Activated T-cell treated with anti-CD3 and anti-CD28 coated beads, Interleukin-2, amount 50 U/mL, for 72 hours (primary cell): ENCODE data around the gene ZMAT5. TPM values are rescaled to one million over a fixed set of nuclear protein-coding genes. Genes with fewer than 3 reads are reported as not detected.

Experiments
- ATAC-seq, 2 donors: fragments of 150-1000 bp; cut with Tn5 transposase; replicated peaks in 1 of 2; 2 replicates each; pipeline ENCODE4 v1.10.0; 2021; ENCODE audit warnings: moderate library complexity in 2 of 2, mild to moderate bottlenecking in 1 of 2
- DNase-seq, 2 donors: peaks; one replicate each; pipeline ENCODE4 v3.0.0; 2021 to 2022; ENCODE audit warnings: mixed read lengths in 1 of 2
- H3K27ac Mint-ChIP-seq: one replicate; pipeline ENCODE4 v1.8.0; 2022; ENCODE audit warnings: mild to moderate bottlenecking, moderate library complexity, mixed read lengths
- H3K27me3 Mint-ChIP-seq: one replicate; pipeline ENCODE4 v1.8.0; 2022; ENCODE audit warnings: low read depth, mixed read lengths
- H3K36me3 Mint-ChIP-seq, 2 donors: one replicate each; pipeline ENCODE4 v1.8.0; 2022; ENCODE audit warnings: mixed read lengths in 2 of 2, mild to moderate bottlenecking in 1 of 2; ENCODE audit not compliant: insufficient read depth in 2 of 2
- H3K4me1 Mint-ChIP-seq: one replicate; pipeline ENCODE4 v1.8.0; 2022; ENCODE audit warnings: low read depth, mixed read lengths
- H3K4me3 Mint-ChIP-seq, 2 donors: one replicate each; pipeline ENCODE4 v1.8.0; 2022; ENCODE audit warnings: mild to moderate bottlenecking in 2 of 2, mixed read lengths in 2 of 2, moderate library complexity in 2 of 2
- H3K9me3 Mint-ChIP-seq, 2 donors: one replicate each; pipeline ENCODE4 v1.8.0; 2022; ENCODE audit warnings: mixed read lengths in 2 of 2
- total RNA-seq, 2 donors: library from RNA; stranded (reverse); gene quantifications; one replicate each; pipeline ENCODE4 v1.2.3, GENCODE V29; 2022

Gene ZMAT5
- total RNA-seq, 2 donors from 2014 or later, result 29.1 to 34.4 TPM

GRCh38 chr22:29727131-29727523 lies 39.7 kb downstream of the ZMAT5 start:
- H3K27me3 Mint-ChIP-seq, result peaks cover 5% of the 10 kb centered on the region
- H3K4me1 Mint-ChIP-seq, result no peaks in the 10 kb centered on the region
- ATAC-seq (peak; percentile 30 to 32), DNase-seq (peak; percentile 29 to 40)
- H3K9me3 Mint-ChIP-seq, result no peaks in the 10 kb centered on the region
- H3K4me3 Mint-ChIP-seq, result no peak overlapping the region
- H3K36me3 Mint-ChIP-seq, result no peaks in the 10 kb centered on the region
- H3K27ac Mint-ChIP-seq, result no peak overlapping the region

GRCh38 chr22:29726512-29727130 lies 40.2 kb downstream of the ZMAT5 start:
- DNase-seq, result no peak
- H3K27ac Mint-ChIP-seq, result no peak overlapping the region
- H3K4me1 Mint-ChIP-seq, result no peaks in the 10 kb centered on the region
- no peaks in the 10 kb centered on the region for H3K9me3 Mint-ChIP-seq
- no peaks in the 10 kb centered on the region for H3K36me3 Mint-ChIP-seq
- ATAC-seq, result no peak
- peaks cover 5% of the 10 kb centered on the region for H3K27me3 Mint-ChIP-seq
- no peak overlapping the region for H3K4me3 Mint-ChIP-seq

- DNase-seq, result no peak
- Mint-ChIP-seq H3K36me3 (no peaks in the 10 kb centered on the region), H3K27ac (no peak overlapping the region), H3K9me3 (no peaks in the 10 kb centered on the region), H3K4me3 (no peak overlapping the region), H3K27me3 (peaks cover 5% of the 10 kb centered on the region), H3K4me1 (no peaks in the 10 kb centered on the region)
- ATAC-seq, result no peak
Measured at GRCh38 chr22:29726106-29726505, 40.7 kb downstream of the ZMAT5 start.

DNA sequence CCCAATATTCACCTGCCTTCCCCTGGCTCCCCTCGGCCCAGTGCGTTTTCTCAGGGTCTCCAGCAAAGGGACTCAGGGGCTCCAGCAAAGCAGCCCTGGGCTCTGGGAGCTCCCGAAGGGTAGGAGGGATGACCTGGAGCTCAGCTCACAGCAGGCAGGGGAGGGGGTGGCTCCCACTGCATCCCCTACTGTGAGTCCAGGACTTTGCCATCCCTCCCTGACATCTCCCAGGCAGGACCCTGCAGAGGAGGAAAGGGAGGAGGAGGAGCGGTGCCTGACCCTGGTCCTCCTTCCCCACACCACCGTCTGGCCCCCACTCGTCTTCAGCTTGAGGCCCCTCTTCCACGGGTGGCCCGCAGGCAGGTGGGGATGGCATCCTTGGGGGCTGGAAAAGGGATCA lies 42.0 kb downstream of the ZMAT5 start:
- Mint-ChIP-seq H3K4me3 (no peak overlapping the region), H3K36me3 (no peaks in the 10 kb centered on the region), H3K27ac (no peak overlapping the region), H3K9me3 (no peaks in the 10 kb centered on the region), H3K27me3 (peaks cover 5% of the 10 kb centered on the region), H3K4me1 (no peaks in the 10 kb centered on the region)
- DNase-seq, result no peak
- ATAC-seq, result no peak

DNA sequence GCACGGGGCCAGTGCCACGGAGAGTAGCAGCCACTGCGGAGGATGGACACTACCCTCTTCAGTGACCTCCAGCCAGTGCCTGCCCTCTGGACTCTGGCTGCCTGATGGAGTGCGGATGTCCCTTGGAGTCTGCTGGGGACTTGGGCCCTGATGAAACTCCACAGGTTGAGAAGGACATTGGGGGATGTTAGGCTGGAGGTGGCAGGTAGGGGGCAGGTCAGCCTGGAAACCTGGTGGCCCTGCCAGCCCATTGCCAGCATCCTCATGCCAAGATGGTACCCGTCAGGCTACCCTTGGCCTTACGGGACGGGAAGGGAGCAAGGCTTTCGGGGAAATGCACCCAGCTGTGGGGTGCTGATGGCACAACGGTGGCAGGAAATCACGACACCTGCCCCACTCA lies 43.0 kb downstream of the ZMAT5 start:
- Mint-ChIP-seq H3K4me1 (no peaks in the 10 kb centered on the region), H3K36me3 (no peaks in the 10 kb centered on the region), H3K9me3 (no peaks in the 10 kb centered on the region), H3K27me3 (peaks cover 15% of the 10 kb centered on the region), H3K27ac (no peak overlapping the region), H3K4me3 (no peak overlapping the region)
- DNase-seq, result no peak
- no peak for ATAC-seq

DNA sequence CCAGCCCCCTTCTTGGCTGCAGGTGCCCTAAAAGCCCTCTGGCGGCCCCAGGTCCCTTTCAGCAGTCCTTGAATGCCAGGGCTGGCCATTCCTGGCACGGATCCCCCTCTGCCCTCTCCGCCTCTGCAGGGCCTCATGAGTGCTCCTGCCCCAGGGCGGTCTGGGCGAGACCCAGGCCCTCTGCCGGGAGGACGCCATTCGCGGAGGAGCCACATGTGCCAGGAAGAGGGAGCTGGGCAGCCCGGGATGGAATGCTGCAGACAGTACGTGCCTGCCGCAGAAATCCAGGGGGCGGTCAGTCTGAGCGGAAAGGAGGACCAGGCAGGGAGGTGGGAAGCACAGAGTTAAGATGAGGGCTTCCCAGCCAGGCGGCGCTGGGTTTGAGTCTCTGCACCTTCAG lies 44.2 kb downstream of the ZMAT5 start:
- H3K4me1 Mint-ChIP-seq, result no peaks in the 10 kb centered on the region
- no peak for ATAC-seq
- no peak overlapping the region for H3K27ac Mint-ChIP-seq
- H3K9me3 Mint-ChIP-seq, result no peaks in the 10 kb centered on the region
- peaks cover 24% of the 10 kb centered on the region for H3K27me3 Mint-ChIP-seq
- no peaks in the 10 kb centered on the region for H3K36me3 Mint-ChIP-seq
- no peak for DNase-seq
- H3K4me3 Mint-ChIP-seq, result no peak overlapping the region

- Mint-ChIP-seq H3K4me3 (no peak overlapping the region), H3K27ac (no peak overlapping the region), H3K9me3 (no peaks in the 10 kb centered on the region), H3K4me1 (no peaks in the 10 kb centered on the region), H3K36me3 (no peaks in the 10 kb centered on the region), H3K27me3 (peaks cover 26% of the 10 kb centered on the region)
- no peak for DNase-seq
- ATAC-seq, result no peak
Measured at GRCh38 chr22:29722151-29722550, 44.7 kb downstream of the ZMAT5 start.

- Mint-ChIP-seq H3K27ac (no peak overlapping the region), H3K4me3 (no peak overlapping the region), H3K36me3 (no peaks in the 10 kb centered on the region), H3K4me1 (no peaks in the 10 kb centered on the region), H3K9me3 (no peaks in the 10 kb centered on the region), H3K27me3 (peaks cover 37% of the 10 kb centered on the region)
- ATAC-seq (no peak), DNase-seq (no peak)
Measured at GRCh38 chr22:29720811-29721323, 45.9 kb downstream of the ZMAT5 start.

DNA sequence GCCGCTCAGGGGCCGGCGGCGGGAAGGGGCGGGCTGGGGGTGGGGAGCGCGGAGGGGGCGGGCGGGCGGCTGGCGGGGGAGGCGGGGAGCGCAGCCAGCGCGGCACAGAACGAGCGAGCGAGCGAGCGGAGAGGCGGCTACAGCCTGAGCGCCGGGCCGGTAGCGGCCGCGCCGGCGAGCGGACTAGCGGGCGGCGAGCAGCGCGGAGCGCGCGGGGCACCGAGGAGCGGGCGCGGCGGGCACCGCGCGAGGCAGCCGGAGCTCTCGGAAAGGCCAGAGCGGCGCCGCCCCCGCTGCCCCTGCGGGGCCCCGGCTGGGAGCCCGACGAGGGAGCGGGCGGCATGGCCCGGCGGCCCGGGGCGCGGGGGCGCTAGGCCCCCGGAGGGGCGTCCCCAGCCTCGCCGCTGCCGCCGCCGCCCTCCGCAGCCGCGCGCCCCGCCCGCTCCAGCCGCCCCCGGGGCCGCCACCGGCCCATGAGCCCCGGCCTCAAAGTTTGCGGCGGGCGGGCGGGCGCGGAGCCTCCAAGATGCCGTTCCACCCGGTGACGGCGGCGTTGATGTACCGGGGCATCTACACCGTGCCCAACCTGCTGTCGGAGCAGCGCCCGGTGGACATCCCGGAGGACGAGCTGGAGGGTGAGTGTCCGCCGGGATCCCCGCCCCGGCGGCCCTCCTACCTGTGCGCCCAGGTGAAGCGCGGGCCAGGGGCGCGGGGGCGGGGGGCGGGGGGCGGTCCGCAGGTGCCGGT lies 46.7 kb downstream of the ZMAT5 start, which contains the start of gene CABP7:
CABP7 (plus strand) TSS at position 105 of the 747 bp plus-strand sequence; CDS start at position 527, 422 bp downstream.
- Mint-ChIP-seq H3K4me3 (peak within 1 kb of the TSS; percentile 38 to 61), H3K27ac (no peak within 1 kb of the TSS), H3K36me3 (no peaks in the 10 kb centered on the region), H3K4me1 (no peaks in the 10 kb centered on the region), H3K9me3 (no peaks in the 10 kb centered on the region), H3K27me3 (peaks cover 37% of the 10 kb centered on the region)
- ATAC-seq, result peak; percentile 26 to 43
- DNase-seq, result peak in 1 of 2 donors; percentile 12

- H3K27me3 Mint-ChIP-seq, result peaks cover 37% of the 10 kb centered on the region
- H3K27ac Mint-ChIP-seq, result no peak overlapping the region
- H3K4me1 Mint-ChIP-seq, result no peaks in the 10 kb centered on the region
- H3K4me3 Mint-ChIP-seq, result peak overlapping the region; percentile 38 to 61
- ATAC-seq (no peak), DNase-seq (no peak)
- no peaks in the 10 kb centered on the region for H3K36me3 Mint-ChIP-seq
- no peaks in the 10 kb centered on the region for H3K9me3 Mint-ChIP-seq
Measured at GRCh38 chr22:29718949-29719898, 47.6 kb downstream of the ZMAT5 start.

DNA sequence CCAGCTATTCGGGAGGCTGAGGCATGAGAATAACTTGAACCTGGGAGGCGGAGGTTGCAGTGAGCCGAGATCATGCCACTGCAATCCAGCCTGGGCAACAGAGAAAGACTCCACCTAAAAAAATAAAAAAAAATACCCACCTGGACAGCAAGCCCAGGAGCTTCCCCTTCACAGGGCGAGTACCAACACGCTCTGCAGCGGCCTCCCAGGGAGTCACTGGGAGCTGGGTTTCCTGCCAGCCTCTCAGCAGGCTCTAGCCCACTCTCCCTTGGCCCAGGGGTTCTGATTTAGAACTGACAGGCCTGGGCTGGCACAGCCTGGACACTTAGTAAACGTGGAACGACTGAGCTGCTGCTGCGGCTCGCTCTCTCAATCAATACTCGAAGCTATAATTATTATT lies 49.0 kb downstream of the ZMAT5 start:
- Mint-ChIP-seq H3K4me1 (no peaks in the 10 kb centered on the region), H3K27ac (no peak overlapping the region), H3K36me3 (no peaks in the 10 kb centered on the region), H3K9me3 (no peaks in the 10 kb centered on the region), H3K4me3 (no peak overlapping the region), H3K27me3 (peaks cover 34% of the 10 kb centered on the region)
- ATAC-seq, result no peak
- DNase-seq, result no peak

GRCh38 chr22:29716814-29717545 lies 49.8 kb downstream of the ZMAT5 start:
- H3K27me3 Mint-ChIP-seq, result peaks cover 32% of the 10 kb centered on the region

More at GRCh38 chr22:29716814-29717545, 49.8 kb downstream of the ZMAT5 start:
- H3K27ac Mint-ChIP-seq, result no peak overlapping the region
- peak; percentile 29 to 41 for DNase-seq
- no peaks in the 10 kb centered on the region for H3K9me3 Mint-ChIP-seq
- H3K4me1 Mint-ChIP-seq, result no peaks in the 10 kb centered on the region
- H3K36me3 Mint-ChIP-seq, result no peaks in the 10 kb centered on the region
- ATAC-seq, result peak in 1 of 2 donors; percentile 23
- H3K4me3 Mint-ChIP-seq, result no peak overlapping the region
